B cell (primary cell): Measurements from ENCODE around the gene EFCC1. TPM values are rescaled to one million over a fixed set of nuclear protein-coding genes. Genes with fewer than 3 reads are reported as not detected.

ENCODE experiments used
- ATAC-seq: fragments of 200-7000 bp; cut with Tn5 transposase; one replicate; pipeline ENCODE4 v1.10.0; 2021; ENCODE audit warnings: low read depth, mild to moderate bottlenecking, moderate number of reproducible peaks, moderate library complexity
- CTCF ChIA-PET: fragments of 350-600 bp; sonication (Branson Sonifier 250); formaldehyde crosslinking; loops from one replicate; lab custom pipeline; 2021; ENCODE audit warnings: antibody characterized with exemption, inconsistent platforms; lab: Charles Lee
- POLR2A ChIA-PET: fragments of 350-600 bp; sonication (Branson Sonifier 250); formaldehyde crosslinking; loops from one replicate; lab custom pipeline; 2021; ENCODE audit warnings: antibody characterized with exemption; lab: Charles Lee
- DNase-seq: peaks from one replicate; pipeline ENCODE4 v3.0.0; 2013
- H2AFZ ChIP-seq: 2 replicates; pipeline ENCODE4 v1.6.1; 2012; ENCODE audit warnings: mild to moderate bottlenecking, low read depth, low read length; ENCODE audit not compliant: insufficient read depth, poor library complexity, severe bottlenecking
- H3K27ac ChIP-seq, 2 donors: 1 replicate in 1 of 2; 2 replicates in 1 of 2; pipeline ENCODE4 v1.5.1; 2012 to 2013; ENCODE audit warnings: low read length in 2 of 2, mild to moderate bottlenecking in 2 of 2, moderate library complexity in 1 of 2
- H3K27me3 ChIP-seq, 4 experiments: fragments of 200-600 bp in 1 of 4; sonication (generic) in 1 of 4; replicated peaks in 1 of 4; 1 replicate in 2 of 4; 2 replicates in 2 of 4; pipeline versions ENCODE4 v1.6.1 to v1.7.0; 2013 to 2016; ENCODE audit warnings: low read length in 3 of 4, mild to moderate bottlenecking in 2 of 4, mixed read lengths in 1 of 4, moderate library complexity in 1 of 4; ENCODE audit not compliant: insufficient read depth in 4 of 4, control insufficient read depth in 3 of 4; ENCODE audit errors: control extremely low read depth in 1 of 4
- H3K36me3 ChIP-seq, 2 experiments: replicated peaks in 1 of 2; 1 replicate in 1 of 2; 2 replicates in 1 of 2; pipeline versions ENCODE4 v1.6.1 to v1.7.1; 2013; ENCODE audit warnings: low read length in 1 of 2; ENCODE audit not compliant: insufficient read depth in 2 of 2, control insufficient read depth in 1 of 2; ENCODE audit errors: control extremely low read depth in 1 of 2, extremely low read depth in 1 of 2
- H3K4me1 ChIP-seq, 2 donors: fragments of 200-600 bp in 1 of 2; sonication (generic) in 1 of 2; 1 replicate in 1 of 2; 2 replicates in 1 of 2; pipeline versions ENCODE4 v1.5.1 to v1.6.1; 2013 to 2017; ENCODE audit warnings: low read length in 2 of 2; ENCODE audit not compliant: control insufficient read depth in 2 of 2, insufficient read depth in 2 of 2
- H3K4me2 ChIP-seq: replicated peaks from 2 replicates; pipeline ENCODE3; 2012; ENCODE audit warnings: mild to moderate bottlenecking, low read depth, low read length; ENCODE audit not compliant: poor library complexity, severe bottlenecking
- H3K4me3 ChIP-seq, 5 experiments: fragments of 200-600 bp in 1 of 5; sonication (generic) in 1 of 5; 1 replicate in 3 of 5; 2 replicates in 2 of 5; pipeline versions ENCODE4 v1.5.1 to v1.7.0; 2011 to 2016; ENCODE audit warnings: low read length in 4 of 5, mild to moderate bottlenecking in 4 of 5, low read depth in 2 of 5, control low read depth in 1 of 5, moderate library complexity in 1 of 5; ENCODE audit not compliant: insufficient read depth in 1 of 5; ENCODE audit errors: control extremely low read depth in 1 of 5, extremely low read depth in 1 of 5
- H3K79me2 ChIP-seq: fragments of 200-600 bp; sonication (generic); one replicate; pipeline ENCODE4 v1.6.0; 2016; ENCODE audit warnings: low read length; ENCODE audit not compliant: control insufficient read depth, insufficient read depth
- H3K9ac ChIP-seq: fragments of 200-600 bp; sonication (generic); 2 replicates; pipeline ENCODE4 v1.6.1; 2017; ENCODE audit warnings: mild to moderate bottlenecking, low read length, moderate library complexity
- H3K9me3 ChIP-seq, 3 donors: one replicate each; pipeline versions ENCODE4 v1.6.1 to v1.7.1; 2013; ENCODE audit warnings: low read length in 2 of 3; ENCODE audit not compliant: control insufficient read depth in 2 of 3, insufficient read depth in 1 of 3; ENCODE audit errors: control extremely low read depth in 1 of 3
- H4K20me1 ChIP-seq: 2 replicates; pipeline ENCODE4 v1.6.0; 2012; ENCODE audit warnings: mild to moderate bottlenecking, low read length; ENCODE audit not compliant: insufficient read depth, control insufficient read depth, poor library complexity, severe bottlenecking
- H3K27ac Mint-ChIP-seq: one replicate; pipeline ENCODE4 v1.8.0; 2021; ENCODE audit warnings: mixed read lengths
- H3K27me3 Mint-ChIP-seq: one replicate; pipeline ENCODE4 v1.8.0; 2021; ENCODE audit warnings: mixed read lengths
- H3K4me1 Mint-ChIP-seq: one replicate; pipeline ENCODE4 v1.8.0; 2021; ENCODE audit warnings: mixed read lengths
- H3K4me3 Mint-ChIP-seq: one replicate; pipeline ENCODE4 v1.8.0; 2021; ENCODE audit warnings: mixed read lengths
- H3K9me3 Mint-ChIP-seq: one replicate; pipeline ENCODE4 v1.8.0; 2022; ENCODE audit warnings: mixed read lengths; ENCODE audit not compliant: insufficient read depth
- CTCF ChIP-seq: fragments of 200-600 bp; IDR thresholded peaks from one replicate; pipeline ENCODE4 v1.8.0; 2022; ENCODE audit warnings: antibody characterized with exemption, mild to moderate bottlenecking
- EZH2 ChIP-seq: IDR thresholded peaks from 2 replicates; pipeline ENCODE4 v1.6.1; 2012; ENCODE audit warnings: borderline replicate concordance, low read depth, mild to moderate bottlenecking, moderate library complexity, low read length; ENCODE audit not compliant: insufficient read depth, poor library complexity, severe bottlenecking
- WGBS: methylation state at CpG from one replicate; pipeline ENCODE4 v1.1.5; 2013; ENCODE audit warnings: missing lambda C conversion rate; ENCODE audit not compliant: insufficient coverage; 5-methylcytosine and 5-hydroxymethylcytosine counted together
- intact Hi-C: fragments of 100-400 bp; cut with micrococcal nuclease; formaldehyde crosslinking; loops from one replicate; pipeline ENCODE4 v1.10.0; 2022
- polyA plus RNA-seq: library from polyadenylated mRNA; depleted of rRNA; stranded (reverse); fragments of >200 nt; gene quantifications from 2 replicates; pipeline ENCODE4 v1.2.3, GENCODE V29; 2012
- total RNA-seq, 2 donors: library from RNA; stranded (reverse); fragments of 120-200 nt in 1 of 2; gene quantifications; 1 replicate in 1 of 2; 2 replicates in 1 of 2; pipeline versions ENCODE4 v1.2.3 to v1.2.4, GENCODE V29; 2013 to 2022

EFCC1 gene
- total and polyA plus RNA-seq, 2 donors (not counting 1 experiment from before 2014, with no cell fraction given): 0.06 TPM; not detected in 1

GRCh38 chr3:128995737-128996136 lies 5.4 kb upstream of the EFCC1 start:
- Histone ChIP-seq H3K27ac (no peak overlapping the region), H3K79me2 (no peaks in the 10 kb centered on the region), H3K36me3 (no peaks in the 10 kb centered on the region), H3K4me1 (peaks cover 21 to 28% of the 10 kb centered on the region in 2 donors), H3K4me3 (no peak overlapping the region), H3K9ac (no peak overlapping the region), H3K27me3 (peaks cover 0 to 50% (median 19%) of the 10 kb centered on the region in 4 experiments), H3K9me3 (peaks cover 0 to 4% (median 3%) of the 10 kb centered on the region in 3 donors), H3K4me2 (no peak overlapping the region), H2AFZ (no peak overlapping the region), H4K20me1 (no peaks in the 10 kb centered on the region)
- CTCF ChIA-PET: interaction anchor here (0.9 to 4.5 kb wide), 4 partner anchors 21 to 58 kb away, joined by 4 to 29 read pairs (median 13); no protein-coding TSS in a partner anchor
- no CpG with 5 or more reads among the region's 1 CpG for WGBS
- Mint-ChIP-seq H3K9me3 (peaks cover 4% of the 10 kb centered on the region), H3K27ac (no peak overlapping the region), H3K27me3 (peaks cover 32% of the 10 kb centered on the region), H3K4me1 (peaks cover 19% of the 10 kb centered on the region), H3K4me3 (no peak overlapping the region)
- TF ChIP-seq EZH2: no peak
- no peak for TF ChIP-seq CTCF
- ATAC-seq: no peak
- no peak for DNase-seq
- POLR2A ChIA-PET: no interaction called here
- intact Hi-C loops: loop anchor here (2.0 kb wide), 1 partner anchor 21 kb away; no protein-coding TSS in a partner anchor

- Histone ChIP-seq H2AFZ (no peak overlapping the region), H4K20me1 (no peaks in the 10 kb centered on the region), H3K4me3 (no peak overlapping the region), H3K27ac (no peak overlapping the region), H3K9me3 (peaks cover 0 to 9% (median 3%) of the 10 kb centered on the region in 3 donors), H3K27me3 (peaks cover 0 to 55% (median 22%) of the 10 kb centered on the region in 4 experiments), H3K79me2 (no peaks in the 10 kb centered on the region), H3K9ac (no peak overlapping the region), H3K4me2 (no peak overlapping the region), H3K4me1 (peaks cover 26 to 32% of the 10 kb centered on the region in 2 donors), H3K36me3 (no peaks in the 10 kb centered on the region)
- ChIA-PET POLR2A (no interaction called here), CTCF (interaction anchor here (3.7 to 4.5 kb wide), 2 partner anchors 21 to 26 kb away, joined by 20 to 29 read pairs; no protein-coding TSS in a partner anchor)
- intact Hi-C loops: no loop called here
- peaks cover 4% of the 10 kb centered on the region for H3K9me3 Mint-ChIP-seq
- TF ChIP-seq CTCF (no peak), EZH2 (no peak)
- H3K27me3 Mint-ChIP-seq: peaks cover 34% of the 10 kb centered on the region
- no peak overlapping the region for H3K4me3 Mint-ChIP-seq
- H3K4me1 Mint-ChIP-seq: peaks cover 20% of the 10 kb centered on the region
- H3K27ac Mint-ChIP-seq: no peak overlapping the region
- ATAC-seq (no peak), DNase-seq (no peak)
- WGBS: no CpG with 5 or more reads among the region's 1 CpG
Observed at GRCh38 chr3:128996200-128996599, 4.9 kb upstream of the EFCC1 start.
